IPS DF 6.9 (cell line): ENCODE results near the gene BCL7A.

Source experiments
- DNase-seq: peaks from one replicate; pipeline ENCODE4 v3.0.0-alpha.2; 2013; ENCODE audit warnings: low read depth, low spot score
- H3K27ac ChIP-seq: one replicate; pipeline ENCODE4 v1.5.1; 2013; ENCODE audit warnings: low read length, control low read depth
- H3K27me3 ChIP-seq: 2 replicates; pipeline ENCODE4 v1.6.1; 2013; ENCODE audit warnings: mild to moderate bottlenecking, low read length; ENCODE audit not compliant: control insufficient read depth, insufficient read depth
- H3K36me3 ChIP-seq: 2 replicates; pipeline ENCODE4 v1.6.1; 2013; ENCODE audit warnings: low read length; ENCODE audit not compliant: control insufficient read depth, insufficient read depth
- H3K4me1 ChIP-seq: 2 replicates; pipeline ENCODE4 v1.6.1; 2013; ENCODE audit warnings: low read length; ENCODE audit not compliant: control insufficient read depth, insufficient read depth
- H3K4me3 ChIP-seq: 2 replicates; pipeline ENCODE4 v1.5.1; 2013; ENCODE audit warnings: mild to moderate bottlenecking, low read length
- H3K9me3 ChIP-seq: 2 replicates; pipeline ENCODE4 v1.6.1; 2013; ENCODE audit warnings: low read length, inconsistent platforms; ENCODE audit not compliant: control insufficient read depth, insufficient read depth
- WGBS: extraction: QIAGEN DNeasy Blood & Tissue Kit; methylation state at CpG from one replicate; pipeline ENCODE4 v1.1.7; 2013; ENCODE audit warnings: mixed read lengths, missing lambda C conversion rate; ENCODE audit not compliant: insufficient read length, insufficient coverage; 5-methylcytosine and 5-hydroxymethylcytosine counted together

BCL7A gene

DNA sequence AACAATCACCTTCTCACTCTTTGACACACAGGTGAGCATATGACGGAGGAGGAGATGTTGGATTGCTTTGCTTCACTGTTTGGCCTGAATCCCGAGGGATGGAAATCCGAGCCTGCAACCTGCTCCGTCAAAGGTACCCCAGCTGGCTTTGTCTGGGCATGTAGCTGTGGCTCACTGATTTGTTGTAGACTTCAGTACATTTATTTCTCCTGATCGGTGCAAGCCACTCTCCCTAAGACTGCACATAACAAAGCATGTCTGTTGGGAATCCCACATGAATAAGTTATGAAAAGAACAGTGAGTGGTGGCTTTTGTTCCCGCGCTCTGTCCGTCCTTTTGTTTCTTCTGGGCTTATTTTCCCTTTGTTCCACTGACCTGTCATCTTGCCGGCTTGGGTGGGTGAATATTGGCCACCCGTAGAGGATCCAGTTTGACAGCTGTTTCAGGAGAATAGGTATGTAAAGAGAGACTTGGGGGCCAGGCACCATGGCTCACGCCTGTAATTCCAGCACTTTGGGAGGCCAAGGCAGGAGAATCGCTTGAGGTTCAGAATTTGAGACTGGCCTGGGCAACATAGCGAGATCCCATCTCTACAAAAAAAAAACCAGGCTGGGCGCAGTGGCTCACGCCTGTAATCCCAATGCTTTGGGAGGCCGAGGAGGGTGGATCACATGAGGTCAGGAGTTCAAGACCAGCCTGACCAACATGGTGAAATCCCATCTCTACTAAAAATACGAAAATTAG lies 20.0 kb upstream of the BCL7A start:
- Histone ChIP-seq H3K27ac (no peak overlapping the region), H3K9me3 (no peaks in the 10 kb centered on the region), H3K27me3 (no peaks in the 10 kb centered on the region), H3K4me3 (no peak overlapping the region), H3K36me3 (no peaks in the 10 kb centered on the region), H3K4me1 (no peaks in the 10 kb centered on the region)
- WGBS = no CpG with 5 or more reads among the region's 17 CpGs
- DNase-seq = no peak

DNA sequence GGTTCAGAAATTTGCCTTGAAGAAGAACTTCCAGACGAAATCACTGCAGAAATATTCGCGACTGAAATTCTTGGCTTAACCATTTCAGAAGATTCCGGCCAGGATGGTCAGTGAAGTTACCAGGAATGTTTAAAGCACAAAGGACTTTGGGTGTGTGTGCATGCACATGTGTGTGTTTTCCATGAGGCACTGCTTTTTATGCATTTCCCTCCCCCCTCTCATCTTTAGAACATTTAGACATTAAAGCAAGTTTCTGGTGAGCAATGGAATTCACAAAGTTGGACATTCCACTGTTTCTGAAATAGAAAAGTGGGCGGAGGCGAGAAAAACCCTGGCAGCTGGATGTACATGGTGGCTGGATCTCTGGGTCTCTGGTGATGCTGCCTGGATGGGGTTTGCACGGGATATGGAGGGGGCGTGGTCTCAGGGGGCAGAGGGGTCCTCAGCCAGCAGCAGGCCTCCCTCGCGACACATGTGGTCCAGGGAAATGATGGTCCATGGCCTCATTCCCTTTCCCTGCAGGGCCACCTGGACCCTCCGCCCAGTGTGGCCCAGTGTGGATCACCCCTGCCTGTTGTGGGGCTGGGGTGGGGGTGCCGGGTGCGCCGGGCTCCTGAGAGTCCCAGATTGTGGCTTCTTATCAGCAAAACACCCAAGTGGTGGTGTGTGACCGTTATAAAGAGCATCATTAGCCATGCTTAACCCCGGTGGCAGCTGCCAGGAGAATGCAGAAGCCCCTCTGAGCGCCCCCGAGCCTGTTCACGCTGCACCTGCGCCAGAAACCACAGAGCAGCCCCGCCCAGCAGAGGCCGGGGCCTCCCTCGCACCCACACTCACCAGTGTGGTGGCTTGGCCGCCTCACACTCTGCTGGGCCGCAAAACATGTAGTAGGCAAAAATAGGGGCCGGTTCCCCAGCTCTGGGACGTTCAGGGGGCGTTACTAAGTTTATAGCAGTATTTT lies 17.8 kb upstream of the BCL7A start:
- H3K27me3 ChIP-seq = no peaks in the 10 kb centered on the region
- H3K36me3 ChIP-seq = no peaks in the 10 kb centered on the region
- H3K9me3 ChIP-seq = no peaks in the 10 kb centered on the region
- WGBS = no CpG with 5 or more reads among the region's 28 CpGs
- H3K4me1 ChIP-seq = no peaks in the 10 kb centered on the region
- no peak overlapping the region for H3K4me3 ChIP-seq
- H3K27ac ChIP-seq = no peak overlapping the region
- no peak for DNase-seq

DNA sequence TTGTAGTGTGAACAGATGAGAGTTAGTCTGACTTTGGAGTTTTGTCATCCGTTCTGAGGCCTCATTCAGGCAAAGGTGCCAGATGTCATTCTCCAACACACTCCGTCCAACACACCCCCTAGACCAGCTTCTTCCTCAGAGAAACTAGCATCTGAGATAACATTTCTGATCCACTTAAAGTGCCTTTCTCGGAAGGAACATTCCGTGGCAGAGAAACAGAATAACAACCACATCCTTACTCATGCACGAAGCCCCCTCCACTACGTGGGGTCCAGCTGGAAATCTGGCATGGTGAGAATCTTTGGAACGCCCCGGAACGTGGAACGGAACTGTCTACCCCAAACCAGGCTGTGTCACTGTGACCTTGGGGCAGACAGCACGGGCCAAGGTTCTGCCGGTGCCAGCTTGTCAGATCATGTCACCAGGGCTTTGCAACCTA lies 17.0 kb upstream of the BCL7A start:
- H3K27ac ChIP-seq = no peak overlapping the region
- no peaks in the 10 kb centered on the region for H3K9me3 ChIP-seq
- WGBS = no CpG with 5 or more reads among the region's 12 CpGs
- no peaks in the 10 kb centered on the region for H3K36me3 ChIP-seq
- no peak overlapping the region for H3K4me3 ChIP-seq
- no peaks in the 10 kb centered on the region for H3K4me1 ChIP-seq
- DNase-seq = no peak
- H3K27me3 ChIP-seq = 0 out of 2 replicates have a peak, but pooled peaks cover 1% of the 10 kb centered on the region

DNA sequence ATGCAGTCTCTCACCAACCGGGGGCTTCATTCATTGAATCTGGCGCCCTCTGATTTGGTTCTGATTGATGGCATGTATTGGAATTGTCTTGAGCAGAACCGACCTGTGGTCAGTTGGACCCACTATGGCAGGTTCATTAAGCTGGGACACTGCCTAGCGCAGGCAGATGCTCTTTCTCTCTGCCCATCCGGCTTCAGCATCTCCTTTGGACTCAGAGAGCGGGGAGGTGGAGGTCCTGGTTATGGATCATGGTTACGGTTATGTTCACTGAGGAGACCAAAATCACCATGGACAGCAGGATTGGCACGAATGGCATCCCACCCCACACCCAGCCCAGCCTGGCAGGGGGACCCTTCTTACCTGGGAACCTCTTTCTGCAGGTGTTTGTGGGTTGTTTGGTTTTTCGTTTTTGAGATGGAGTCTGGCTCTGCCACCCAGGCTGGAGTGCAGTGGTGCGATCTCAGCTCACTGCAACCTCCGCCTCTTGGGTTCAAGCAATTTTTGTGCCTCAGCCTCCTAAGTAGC lies 16.4 kb upstream of the BCL7A start:
- no peaks in the 10 kb centered on the region for H3K4me1 ChIP-seq
- H3K4me3 ChIP-seq = no peak overlapping the region
- H3K36me3 ChIP-seq = no peaks in the 10 kb centered on the region
- DNase-seq = no peak
- H3K27ac ChIP-seq = no peak overlapping the region
- no CpG with 5 or more reads among the region's 11 CpGs for WGBS
- H3K27me3 ChIP-seq = 0 out of 2 replicates have a peak, but pooled peaks cover 1% of the 10 kb centered on the region
- no peaks in the 10 kb centered on the region for H3K9me3 ChIP-seq

DNA sequence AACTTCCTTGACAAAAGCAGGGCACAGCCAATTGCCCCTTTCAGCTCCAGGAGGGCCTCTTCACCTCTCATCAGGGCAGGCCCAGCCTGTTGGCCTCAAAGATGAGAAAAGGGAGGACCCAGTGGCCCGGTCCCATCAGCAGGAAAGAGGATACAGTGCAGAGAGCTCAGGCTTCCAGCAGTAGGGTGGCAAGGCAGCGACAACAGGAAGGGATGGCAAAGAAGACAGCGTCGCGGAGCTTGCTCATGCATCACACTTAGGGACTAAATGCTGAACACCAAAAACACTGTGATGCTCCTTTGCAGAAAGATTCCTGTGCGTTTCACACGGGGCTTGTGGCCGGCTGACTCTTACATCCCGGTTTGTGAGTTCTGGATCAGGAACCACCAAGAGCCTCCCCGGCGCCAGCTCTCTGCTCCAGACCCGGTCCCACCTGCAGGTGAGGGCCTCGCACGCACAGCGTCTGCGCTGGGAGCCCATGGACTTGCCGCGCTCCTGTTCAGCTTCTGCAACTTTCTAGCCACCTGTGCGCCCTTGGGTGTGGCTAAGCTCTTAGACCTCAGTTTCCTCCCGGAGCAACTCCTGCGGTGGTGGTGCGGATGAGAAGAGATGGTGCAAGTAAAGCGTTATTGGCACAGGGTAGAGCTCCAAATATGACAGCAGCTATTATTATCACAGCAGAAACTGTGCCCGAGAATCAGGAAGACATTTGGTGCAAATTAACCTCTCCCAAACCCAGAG lies 15.3 kb upstream of the BCL7A start:
- WGBS = no CpG with 5 or more reads among the region's 24 CpGs
- Histone ChIP-seq H3K9me3 (no peaks in the 10 kb centered on the region), H3K27ac (no peak overlapping the region), H3K4me3 (no peak overlapping the region), H3K36me3 (no peaks in the 10 kb centered on the region), H3K27me3 (0 out of 2 replicates have a peak, but pooled peaks cover 1% of the 10 kb centered on the region), H3K4me1 (no peaks in the 10 kb centered on the region)
- DNase-seq = no peak

DNA sequence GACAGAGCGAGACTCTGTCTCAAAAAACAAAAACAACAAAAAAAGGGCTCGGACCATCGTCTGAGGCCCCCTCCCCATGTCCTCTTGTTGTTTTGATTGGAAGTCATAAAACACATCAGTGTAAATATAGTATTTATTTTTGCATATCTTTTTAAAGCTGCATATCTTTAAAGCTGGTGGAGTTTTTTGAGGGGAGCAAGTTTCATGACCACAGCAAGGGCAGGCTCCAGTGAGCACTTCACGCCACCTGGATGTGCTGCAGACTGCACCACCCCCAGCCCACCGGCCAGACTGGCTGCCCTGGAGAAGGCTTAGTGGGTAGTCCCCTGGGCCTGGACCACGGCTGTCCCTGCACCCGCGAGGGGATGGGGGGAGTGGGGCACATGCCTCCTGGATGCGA lies 11.9 kb upstream of the BCL7A start:
- no CpG with 5 or more reads among the region's 9 CpGs for WGBS

DNA sequence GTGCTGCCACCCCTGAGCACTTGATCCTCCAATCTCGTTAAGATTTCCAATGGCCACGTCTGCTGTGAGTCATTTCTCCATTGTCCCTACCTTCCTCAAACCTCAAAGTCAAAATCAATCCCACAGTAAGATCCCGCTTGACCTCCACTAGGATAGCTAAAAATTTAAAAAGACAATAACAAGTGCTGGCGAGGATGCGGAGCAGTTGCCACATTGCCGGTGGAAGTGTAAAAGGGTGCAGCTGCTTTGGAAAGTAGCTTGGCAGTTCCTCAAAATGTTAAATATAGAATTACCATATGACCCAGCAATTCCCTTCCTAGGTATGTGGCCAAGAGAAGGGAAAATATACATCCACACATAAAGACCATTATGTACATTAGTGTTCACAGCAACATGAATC lies 9.5 kb upstream of the BCL7A start:
- WGBS = no CpG with 5 or more reads among the region's 6 CpGs

More for the DNA sequence above, 11.9 kb upstream of the BCL7A start:
- Histone ChIP-seq H3K27me3 (0 out of 2 replicates have a peak, but pooled peaks cover 1% of the 10 kb centered on the region), H3K4me1 (no peaks in the 10 kb centered on the region), H3K9me3 (no peaks in the 10 kb centered on the region), H3K4me3 (no peak overlapping the region), H3K36me3 (no peaks in the 10 kb centered on the region), H3K27ac (no peak overlapping the region)
- DNase-seq = no peak

DNA sequence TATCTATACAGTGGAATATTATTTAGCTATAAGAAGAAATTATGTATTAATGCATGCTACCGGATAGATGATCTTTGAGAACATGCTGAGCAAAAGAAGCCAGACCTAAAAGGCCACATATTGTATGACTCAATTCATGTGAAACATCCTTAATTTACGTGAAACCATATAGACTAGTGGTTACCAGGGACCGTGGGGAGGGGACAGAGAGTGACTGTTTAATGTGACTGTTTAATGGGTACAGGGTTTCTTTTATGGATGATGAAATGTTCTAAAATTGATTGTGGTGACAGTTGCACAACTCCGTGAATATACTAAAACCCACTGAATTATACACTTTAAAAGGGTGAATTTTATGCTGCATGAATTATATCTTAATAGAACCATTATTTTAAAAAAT lies 8.5 kb upstream of the BCL7A start:
- Histone ChIP-seq H3K9me3 (no peaks in the 10 kb centered on the region), H3K4me1 (no peaks in the 10 kb centered on the region), H3K4me3 (no peak overlapping the region), H3K27me3 (0 out of 2 replicates have a peak, but pooled peaks cover 1% of the 10 kb centered on the region), H3K36me3 (no peaks in the 10 kb centered on the region), H3K27ac (no peak overlapping the region)
- no peak for DNase-seq
- no CpG with 5 or more reads among the region's 4 CpGs for WGBS

More for the DNA sequence above, 9.5 kb upstream of the BCL7A start:
- no peak for DNase-seq
- Histone ChIP-seq H3K27me3 (0 out of 2 replicates have a peak, but pooled peaks cover 1% of the 10 kb centered on the region), H3K36me3 (no peaks in the 10 kb centered on the region), H3K4me1 (no peaks in the 10 kb centered on the region), H3K9me3 (no peaks in the 10 kb centered on the region), H3K27ac (no peak overlapping the region), H3K4me3 (no peak overlapping the region)

DNA sequence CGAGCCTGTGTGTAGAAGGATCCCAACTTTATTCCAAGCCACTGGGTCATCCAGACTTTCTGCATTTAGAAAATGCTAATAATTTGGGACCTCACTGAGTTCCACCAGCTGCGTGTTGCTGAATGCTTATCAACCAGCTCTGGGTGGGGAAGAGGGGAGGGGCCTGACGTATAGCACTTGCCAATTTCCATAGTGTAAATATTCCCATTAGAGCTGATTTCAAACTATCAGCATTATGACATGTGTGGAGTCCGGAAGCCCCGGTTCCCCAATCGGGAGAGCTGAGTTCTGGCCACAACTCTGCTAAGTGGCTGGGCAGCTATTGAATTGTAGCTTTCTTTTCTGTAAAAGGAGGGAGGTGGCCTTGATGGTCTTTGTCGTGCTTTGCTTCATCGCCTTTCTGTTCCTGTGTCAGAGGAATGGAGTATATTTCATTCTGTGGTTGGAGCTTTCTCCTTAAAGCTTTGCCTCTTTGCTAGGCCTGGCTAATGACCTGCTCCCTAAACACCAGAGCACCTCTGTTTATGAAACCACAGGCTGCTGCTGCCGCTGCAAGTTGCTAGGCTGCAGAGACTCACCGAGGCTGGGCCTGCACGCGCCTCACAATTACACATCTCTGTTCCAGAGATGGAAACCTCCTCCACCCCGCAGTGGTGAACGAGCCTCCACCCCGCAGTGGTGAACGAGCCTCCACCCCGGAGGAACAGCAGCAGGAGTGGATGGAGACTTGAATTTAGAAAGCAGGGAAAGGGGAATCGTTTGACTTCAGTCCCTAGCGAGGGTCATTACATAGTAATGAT lies 7.7 kb upstream of the BCL7A start:
- WGBS = no CpG with 5 or more reads among the region's 19 CpGs
- Histone ChIP-seq H3K36me3 (no peaks in the 10 kb centered on the region), H3K4me1 (no peaks in the 10 kb centered on the region), H3K9me3 (no peaks in the 10 kb centered on the region), H3K27ac (no peak overlapping the region), H3K27me3 (0 out of 2 replicates have a peak, but pooled peaks cover 1% of the 10 kb centered on the region), H3K4me3 (no peak overlapping the region)
- no peak for DNase-seq
